ENCODE data around the gene INO80C.
"Not testable (repeated sequence)": the region's sequence is repeated elsewhere in the genome, so short reads cannot be mapped to it uniquely, and the experiment has no call there.

INO80C gene

GRCh38 chr18:35500113-35500512 lies 2.4 kb upstream of the INO80C start:
- Histone ChIP-seq H3K4me3 (ENCODE audit: low read length) (no peak overlapping the region), H3K27me3 (ENCODE audit: insufficient read depth, low read length) (no peaks in the 10 kb centered on the region), H3K36me3 (ENCODE audit: insufficient read depth, low read length) (no peaks in the 10 kb centered on the region), H3K9ac (ENCODE audit: low read depth, low read length) (no peak overlapping the region), H3K9me3 (ENCODE audit: insufficient read depth, low read depth, low read length) (no peaks in the 10 kb centered on the region), H3K27ac (ENCODE audit: low read depth, low read length) (no peak overlapping the region), H3K4me1 (ENCODE audit: insufficient read depth, low read length) (peaks cover 18% of the 10 kb centered on the region)
- 48% methylated on average over 3 of the region's 3 CpGs for WGBS

GRCh38 chr18:35497027-35497369 lies 762 bp downstream of the INO80C start:
- WGBS: 13% methylated on average over 5 of the region's 5 CpGs
- peak overlapping the region; percentile 92; the same call in 1 of the 2 replicates for H3K27ac ChIP-seq (ENCODE audit: low read depth, low read length)
- no peaks in the 10 kb centered on the region for H3K9me3 ChIP-seq (ENCODE audit: insufficient read depth, low read depth, low read length)
- peaks cover 45% of the 10 kb centered on the region for H3K4me1 ChIP-seq (ENCODE audit: insufficient read depth, low read length)
- H3K36me3 ChIP-seq (ENCODE audit: insufficient read depth, low read length): no peaks in the 10 kb centered on the region
- peak overlapping the region; percentile 84 for H3K4me3 ChIP-seq (ENCODE audit: low read length)
- H3K27me3 ChIP-seq (ENCODE audit: insufficient read depth, low read length): no peaks in the 10 kb centered on the region
- peak overlapping the region; percentile 90 for H3K9ac ChIP-seq (ENCODE audit: low read depth, low read length)

- Histone ChIP-seq H3K4me3 (ENCODE audit: low read length) (0 out of 2 replicates have a peak overlapping the region, but pooled peaks have one; percentile 84), H3K9me3 (ENCODE audit: insufficient read depth, low read depth, low read length) (no peaks in the 10 kb centered on the region), H3K27ac (ENCODE audit: low read depth, low read length) (no peak overlapping the region), H3K36me3 (ENCODE audit: insufficient read depth, low read length) (no peaks in the 10 kb centered on the region), H3K4me1 (ENCODE audit: insufficient read depth, low read length) (peaks cover 55% of the 10 kb centered on the region), H3K9ac (ENCODE audit: low read depth, low read length) (no peak overlapping the region), H3K27me3 (ENCODE audit: insufficient read depth, low read length) (no peaks in the 10 kb centered on the region)
- WGBS: 97% methylated on average over 7 of the region's 7 CpGs
These were observed 2.0 kb downstream of the INO80C start for GRCh38 chr18:35495536-35496314.

- no peaks in the 10 kb centered on the region for H3K9me3 ChIP-seq (ENCODE audit: insufficient read depth, low read depth, low read length)
- H3K27ac ChIP-seq (ENCODE audit: low read depth, low read length): no peak overlapping the region
- peaks cover 63% of the 10 kb centered on the region for H3K4me1 ChIP-seq (ENCODE audit: insufficient read depth, low read length)
- H3K36me3 ChIP-seq (ENCODE audit: insufficient read depth, low read length): no peaks in the 10 kb centered on the region
- H3K9ac ChIP-seq (ENCODE audit: low read depth, low read length): no peak overlapping the region
- H3K4me3 ChIP-seq (ENCODE audit: low read length): no peak overlapping the region
- no peaks in the 10 kb centered on the region for H3K27me3 ChIP-seq (ENCODE audit: insufficient read depth, low read length)
- WGBS: 78% methylated on average over 8 of the region's 8 CpGs
These were observed 3.2 kb downstream of the INO80C start for GRCh38 chr18:35494251-35495220.

- Histone ChIP-seq H3K9ac (ENCODE audit: low read depth, low read length) (peak overlapping the region; percentile 40; the same call in 1 of the 2 replicates), H3K27me3 (ENCODE audit: insufficient read depth, low read length) (no peaks in the 10 kb centered on the region), H3K9me3 (ENCODE audit: insufficient read depth, low read depth, low read length) (no peaks in the 10 kb centered on the region), H3K36me3 (ENCODE audit: insufficient read depth, low read length) (no peaks in the 10 kb centered on the region), H3K4me1 (ENCODE audit: insufficient read depth, low read length) (peaks cover 73% of the 10 kb centered on the region), H3K27ac (ENCODE audit: low read depth, low read length) (peak overlapping the region; percentile 79), H3K4me3 (ENCODE audit: low read length) (peak overlapping the region; percentile 9; the same call in 1 of the 2 replicates)
- 21% methylated on average over 5 of the region's 5 CpGs for WGBS
These were observed 6.1 kb downstream of the INO80C start for GRCh38 chr18:35491700-35492077.

- Histone ChIP-seq H3K9me3 (ENCODE audit: insufficient read depth, low read depth, low read length) (no peaks in the 10 kb centered on the region), H3K4me1 (ENCODE audit: insufficient read depth, low read length) (peaks cover 71% of the 10 kb centered on the region), H3K9ac (ENCODE audit: low read depth, low read length) (peak overlapping the region; percentile 40; the same call in 1 of the 2 replicates)
These were observed 6.7 kb downstream of the INO80C start for GRCh38 chr18:35490894-35491699.

GRCh38 chr18:35489913-35490490 lies 7.8 kb downstream of the INO80C start:
- Histone ChIP-seq H3K4me1 (ENCODE audit: insufficient read depth, low read length) (peaks cover 72% of the 10 kb centered on the region), H3K9me3 (ENCODE audit: insufficient read depth, low read depth, low read length) (no peaks in the 10 kb centered on the region), H3K36me3 (ENCODE audit: insufficient read depth, low read length) (no peaks in the 10 kb centered on the region), H3K27me3 (ENCODE audit: insufficient read depth, low read length) (no peaks in the 10 kb centered on the region), H3K27ac (ENCODE audit: low read depth, low read length) (no peak overlapping the region), H3K9ac (ENCODE audit: low read depth, low read length) (no peak overlapping the region), H3K4me3 (ENCODE audit: low read length) (no peak overlapping the region)
- WGBS: 82% methylated on average over 6 of the region's 7 CpGs

More at GRCh38 chr18:35490894-35491699, 6.7 kb downstream of the INO80C start:
- Histone ChIP-seq H3K36me3 (ENCODE audit: insufficient read depth, low read length) (no peaks in the 10 kb centered on the region), H3K4me3 (ENCODE audit: low read length) (peak overlapping the region; percentile 9; the same call in 1 of the 2 replicates), H3K27ac (ENCODE audit: low read depth, low read length) (peak overlapping the region; percentile 79), H3K27me3 (ENCODE audit: insufficient read depth, low read length) (no peaks in the 10 kb centered on the region)
- 40% methylated on average over 10 of the region's 10 CpGs for WGBS

GRCh38 chr18:35489281-35489680 lies 8.5 kb downstream of the INO80C start:
- Histone ChIP-seq H3K27ac (ENCODE audit: low read depth, low read length) (peak overlapping the region; percentile 72; the same call in 1 of the 2 replicates), H3K4me1 (ENCODE audit: insufficient read depth, low read length) (peaks cover 66% of the 10 kb centered on the region)
- 78% methylated on average over 3 of the region's 3 CpGs for WGBS
- not testable (repeated sequence) for H3K27me3 ChIP-seq (ENCODE audit: insufficient read depth, low read length); H3K4me3 ChIP-seq (ENCODE audit: low read length); H3K9ac ChIP-seq (ENCODE audit: low read depth, low read length); H3K36me3 ChIP-seq (ENCODE audit: insufficient read depth, low read length); H3K9me3 ChIP-seq (ENCODE audit: insufficient read depth, low read depth, low read length)

- H3K36me3 ChIP-seq (ENCODE audit: insufficient read depth, low read length); H3K9me3 ChIP-seq (ENCODE audit: insufficient read depth, low read depth, low read length); H3K27me3 ChIP-seq (ENCODE audit: insufficient read depth, low read length): not testable (repeated sequence)
- Histone ChIP-seq H3K27ac (ENCODE audit: low read depth, low read length) (peak overlapping the region; percentile 81), H3K4me3 (ENCODE audit: low read length) (0 out of 2 replicates have a peak overlapping the region, but pooled peaks have one; percentile 14), H3K4me1 (ENCODE audit: insufficient read depth, low read length) (peaks cover 57% of the 10 kb centered on the region), H3K9ac (ENCODE audit: low read depth, low read length) (peak overlapping the region; percentile 33; the same call in 1 of the 2 replicates)
- WGBS: 43% methylated on average over 2 of the region's 2 CpGs
These were observed 9.4 kb downstream of the INO80C start for GRCh38 chr18:35488396-35488795.

GRCh38 chr18:35487525-35487924 lies 10.2 kb downstream of the INO80C start:
- H3K9ac ChIP-seq (ENCODE audit: low read depth, low read length); H3K36me3 ChIP-seq (ENCODE audit: insufficient read depth, low read length); H3K4me3 ChIP-seq (ENCODE audit: low read length); H3K9me3 ChIP-seq (ENCODE audit: insufficient read depth, low read depth, low read length); H3K27ac ChIP-seq (ENCODE audit: low read depth, low read length); H3K27me3 ChIP-seq (ENCODE audit: insufficient read depth, low read length): not testable (repeated sequence)
- WGBS: 90% methylated on average over 4 of the region's 4 CpGs
- peaks cover 51% of the 10 kb centered on the region for H3K4me1 ChIP-seq (ENCODE audit: insufficient read depth, low read length)

All from HUES64 (cell line).